ENCODE results near the gene KCNG2. TPM values are rescaled to one million over a fixed set of nuclear protein-coding genes. Genes with fewer than 3 reads are reported as not detected.

The KCNG2 gene
- total RNA-seq, 1 experiment from 2014 or later: not detected

DNA sequence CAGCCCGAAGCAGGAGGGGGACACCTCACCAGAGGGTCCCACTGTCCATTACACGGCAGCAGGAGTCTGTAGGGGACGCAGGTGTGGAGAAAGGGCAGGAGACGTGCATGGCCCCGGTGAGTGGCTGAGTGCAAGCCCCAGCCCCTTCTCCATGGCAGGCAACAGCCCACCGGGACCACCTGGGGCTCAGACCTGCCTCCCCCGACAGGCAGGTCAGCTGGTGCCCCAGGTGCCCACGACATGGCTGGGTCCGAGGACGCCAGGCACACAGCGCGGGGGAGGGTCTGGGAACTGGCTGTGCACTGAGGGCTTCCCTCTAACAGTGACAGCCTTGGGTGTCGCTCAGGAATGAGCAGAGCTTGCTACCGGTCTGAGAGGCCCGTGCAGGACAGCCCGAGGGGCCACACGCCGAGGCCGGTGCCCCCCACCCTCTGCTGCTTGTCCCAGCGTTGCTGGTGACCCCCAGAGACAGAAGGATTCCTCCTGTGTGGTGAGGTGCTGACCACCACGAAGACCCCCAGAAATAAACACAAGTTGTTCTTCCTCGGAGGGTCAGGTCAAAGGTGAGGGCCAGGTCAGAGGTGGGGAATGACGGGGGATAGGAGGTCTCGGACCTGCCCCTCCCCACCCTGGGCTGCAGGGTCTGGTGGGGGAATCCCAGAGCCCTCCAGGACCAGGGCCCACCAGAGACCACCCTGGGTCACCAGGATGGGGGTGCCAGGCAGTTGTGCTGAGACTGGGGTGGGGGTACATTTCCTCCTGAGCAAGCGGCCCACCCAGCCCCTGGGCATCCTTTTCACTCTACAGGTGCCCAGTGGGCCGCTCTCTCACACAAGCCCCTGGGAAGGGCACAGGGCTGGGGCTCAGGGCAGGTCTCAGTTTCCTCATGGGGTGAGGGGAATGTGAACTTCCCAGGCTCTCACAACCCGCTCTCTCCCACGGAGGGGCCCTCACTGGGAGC lies 103.2 kb downstream of the KCNG2 start (continued):
- TF ChIP-seq, protein P1, sequence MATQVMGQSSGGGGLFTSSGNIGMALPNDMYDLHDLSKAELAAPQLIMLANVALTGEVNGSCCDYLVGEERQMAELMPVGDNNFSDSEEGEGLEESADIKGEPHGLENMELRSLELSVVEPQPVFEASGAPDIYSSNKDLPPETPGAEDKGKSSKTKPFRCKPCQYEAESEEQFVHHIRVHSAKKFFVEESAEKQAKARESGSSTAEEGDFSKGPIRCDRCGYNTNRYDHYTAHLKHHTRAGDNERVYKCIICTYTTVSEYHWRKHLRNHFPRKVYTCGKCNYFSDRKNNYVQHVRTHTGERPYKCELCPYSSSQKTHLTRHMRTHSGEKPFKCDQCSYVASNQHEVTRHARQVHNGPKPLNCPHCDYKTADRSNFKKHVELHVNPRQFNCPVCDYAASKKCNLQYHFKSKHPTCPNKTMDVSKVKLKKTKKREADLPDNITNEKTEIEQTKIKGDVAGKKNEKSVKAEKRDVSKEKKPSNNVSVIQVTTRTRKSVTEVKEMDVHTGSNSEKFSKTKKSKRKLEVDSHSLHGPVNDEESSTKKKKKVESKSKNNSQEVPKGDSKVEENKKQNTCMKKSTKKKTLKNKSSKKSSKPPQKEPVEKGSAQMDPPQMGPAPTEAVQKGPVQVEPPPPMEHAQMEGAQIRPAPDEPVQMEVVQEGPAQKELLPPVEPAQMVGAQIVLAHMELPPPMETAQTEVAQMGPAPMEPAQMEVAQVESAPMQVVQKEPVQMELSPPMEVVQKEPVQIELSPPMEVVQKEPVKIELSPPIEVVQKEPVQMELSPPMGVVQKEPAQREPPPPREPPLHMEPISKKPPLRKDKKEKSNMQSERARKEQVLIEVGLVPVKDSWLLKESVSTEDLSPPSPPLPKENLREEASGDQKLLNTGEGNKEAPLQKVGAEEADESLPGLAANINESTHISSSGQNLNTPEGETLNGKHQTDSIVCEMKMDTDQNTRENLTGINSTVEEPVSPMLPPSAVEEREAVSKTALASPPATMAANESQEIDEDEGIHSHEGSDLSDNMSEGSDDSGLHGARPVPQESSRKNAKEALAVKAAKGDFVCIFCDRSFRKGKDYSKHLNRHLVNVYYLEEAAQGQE (IDR thresholded peaks at IDR 0.05; ENCODE audit: low read depth): no peak
- no peak for TF ChIP-seq RAD21 (IDR thresholded peaks at IDR 0.05; ENCODE audit: low read depth)

- ChIA-PET POLR2A (no interaction called here), CTCF (no interaction called here), RAD21 (ENCODE audit: low non-redundant PET in 1 of 2, low total read pairs in 2 of 2, uncharacterized antibody in 2 of 2, unreplicated experiment in 2 of 2) (no interaction called here)
- Histone ChIP-seq H2AFZ (ENCODE audit: low read depth, low read length, poor library complexity, severe bottlenecking) (no peak overlapping the region), H3K79me2 (ENCODE audit: insufficient read depth, low read length) (no peaks in the 10 kb centered on the region), H3K4me2 (ENCODE audit: low read length) (no peak overlapping the region), H3K36me3 (ENCODE audit: control insufficient read depth in 1 of 2, insufficient read depth in 2 of 2, low read length in 2 of 2) (0 out of 4 replicates have a peak, but pooled peaks cover 0 to 10% of the 10 kb centered on the region in 2 experiments), H3K4me3 (replicated peaks in 1 of 2; ENCODE audit: low read depth in 1 of 2, low read length in 2 of 2) (no peak overlapping the region), H3K9ac (ENCODE audit: low read length) (no peak overlapping the region), H3K9me2 (ENCODE audit: insufficient read depth) (no peaks in the 10 kb centered on the region), H3K4me1 (ENCODE audit: control insufficient read depth in 1 of 2, insufficient read depth in 2 of 2, low read length in 2 of 2) (no peaks in the 10 kb centered on the region), H4K20me1 (ENCODE audit: insufficient read depth) (no peaks in the 10 kb centered on the region), H3K27ac (ENCODE audit: low read depth, low read length) (no peak overlapping the region; the same call in 1 of the 2 replicates), H3K27me3 (ENCODE audit: insufficient read depth, low read length) (no peaks in the 10 kb centered on the region), H3K9me3 (ENCODE audit: control insufficient read depth in 1 of 2, insufficient read depth in 1 of 2, low read depth in 1 of 2, low read length in 2 of 2) (peaks cover 15 to 16% of the 10 kb centered on the region in 2 experiments; a peak in 2 of 4 replicates)
- ATAC-seq (no peak), DNase-seq (ENCODE audit: low read depth, low spot score) (no peak)
- BruUV-seq (replicated peaks): no TSS peak
- intact Hi-C loops (cut with micrococcal nuclease): no loop called here
- TF ChIP-seq ATF3 (IDR thresholded peaks at IDR 0.05) (no peak), EZH2phosphoT487 (IDR thresholded peaks at IDR 0.05; ENCODE audit: borderline replicate concordance) (no peak), FOSL1 (IDR thresholded peaks at IDR 0.05; ENCODE audit: low read depth) (no peak), RAD21 (IDR thresholded peaks at IDR 0.05; ENCODE audit: low read depth) (no peak), POLR2A (IDR thresholded peaks at IDR 0.05; ENCODE audit: borderline replicate concordance, extremely low read depth, insufficient read depth, insufficient read length) (no peak), TCF7L2 (IDR thresholded peaks at IDR 0.05; ENCODE audit: borderline replicate concordance, extremely low read depth, insufficient read depth, insufficient read length) (no peak), ZFX (IDR thresholded peaks at IDR 0.05) (no peak), CBX3 (IDR thresholded peaks at IDR 0.05; ENCODE audit: low read depth) (no peak), YY1 (IDR thresholded peaks at IDR 0.05; ENCODE audit: extremely low read depth, insufficient replicate concordance, low read depth, low read length) (no peak), ZNF274 (IDR thresholded peaks at IDR 0.05; ENCODE audit: low read depth, low read length) (no peak), CTCF (IDR thresholded peaks at IDR 0.05 in 2 of 3, conservative IDR thresholded peaks at IDR 0.05 in 1 of 3; ENCODE audit: borderline replicate concordance in 1 of 3, insufficient read depth in 1 of 3, low read depth in 2 of 3, low read length in 2 of 3) (no peak), SIN3A (IDR thresholded peaks at IDR 0.05; ENCODE audit: low read depth) (no peak), POLR2AphosphoS5 (IDR thresholded peaks at IDR 0.05; ENCODE audit: low read depth, low read length) (no peak), SP1 (IDR thresholded peaks at IDR 0.05; ENCODE audit: low read depth) (no peak)
These were observed 103.9 kb downstream of the KCNG2 start for GRCh38 chr18:79901665-79902064.

All from HCT116 (cell line).